Left kidney (tissue), 1 donor: ENCODE data around the gene KHK. TPM values are rescaled to one million over a fixed set of nuclear protein-coding genes. Genes with fewer than 3 reads are reported as not detected.

Experiments used
- polyA plus RNA-seq: library from polyadenylated mRNA; unstranded; fragments of 120-200 nt; gene quantifications from one replicate; pipeline ENCODE4 v1.2.1, GENCODE V29; 2013; ENCODE audit not compliant: insufficient read length

The KHK gene
- polyA plus RNA-seq, 1 donor, result 47.9 TPM

Other genes with a start within 250 kb of the KHK start
- 6.8 TPM for gene DPYSL5, start 238.6 kb upstream of the KHK start, polyA plus RNA-seq
- gene MAPRE3, start 116.1 kb upstream of the KHK start, polyA plus RNA-seq, result 12.2 TPM
- 68.9 TPM for gene TMEM214, start 53.8 kb upstream of the KHK start, polyA plus RNA-seq
- 66.9 TPM for gene AGBL5, start 35.1 kb upstream of the KHK start, polyA plus RNA-seq
- 205 TPM for gene OST4, start 15.1 kb upstream of the KHK start, polyA plus RNA-seq
- gene EMILIN1, start 8.2 kb upstream of the KHK start, polyA plus RNA-seq, result 57.7 TPM
- 5.4 TPM for gene CGREF1, start 32.4 kb downstream of the KHK start, polyA plus RNA-seq
- gene ABHD1, start 37.0 kb downstream of the KHK start, polyA plus RNA-seq, result 1.4 TPM
- gene PREB, start 47.9 kb downstream of the KHK start, polyA plus RNA-seq, result 49.3 TPM
- gene PRR30, start 52.6 kb downstream of the KHK start, polyA plus RNA-seq, result not detected
- 0.50 TPM for gene TCF23, start 62.2 kb downstream of the KHK start, polyA plus RNA-seq
- gene ATRAID, start 125.3 kb downstream of the KHK start, polyA plus RNA-seq, result 147 TPM
- gene SLC5A6, start 125.5 kb downstream of the KHK start, polyA plus RNA-seq, result 48.6 TPM
- gene CAD, start 130.6 kb downstream of the KHK start, polyA plus RNA-seq, result 54.3 TPM
- gene SLC30A3, start 176.3 kb downstream of the KHK start, polyA plus RNA-seq, result 6.2 TPM
- 2.0 TPM for gene DNAJC5G, start 188.7 kb downstream of the KHK start, polyA plus RNA-seq
- 6.7 TPM for gene TRIM54, start 195.7 kb downstream of the KHK start, polyA plus RNA-seq
- 0.65 TPM for gene UCN, start 221.7 kb downstream of the KHK start, polyA plus RNA-seq
- gene MPV17, start 236.3 kb downstream of the KHK start, polyA plus RNA-seq, result 97.4 TPM